ENCODE results near the gene IFNA8. TPM values are rescaled to one million over a fixed set of nuclear protein-coding genes. Genes with fewer than 3 reads are reported as not detected.
"Not testable (repeated sequence)": the region's sequence is repeated elsewhere in the genome, so short reads cannot be mapped to it uniquely, and the experiment has no call there.

Gene IFNA8
- total RNA-seq: not detected

- Mint-ChIP-seq H3K9me3 (no peaks in the 10 kb centered on the region), H3K4me3 (no peak within 1 kb of the TSS), H3K36me3 (ENCODE audit: low read depth) (no peaks in the 10 kb centered on the region), H3K27me3 (ENCODE audit: low read depth) (peaks cover 4% of the 10 kb centered on the region), H3K4me1 (ENCODE audit: low read depth) (peaks cover 3% of the 10 kb centered on the region), H3K27ac (no peak within 1 kb of the TSS)
- CTCF ChIA-PET: interaction anchor here (0.7 to 1.4 kb wide), 4 partner anchors 11 to 173 kb away, joined by 3 to 4 read pairs (median 4); no protein-coding TSS in a partner anchor
- DNase-seq: no peak
- intact Hi-C loops (cut with micrococcal nuclease): no loop called here
Measured at GRCh38 chr9:21408817-21409216, at the start of gene IFNA8. TSS of gene IFNA8 (plus strand) at chr9:21409117. CDS start at chr9:21409177, 60 bp downstream.

GRCh38 chr9:21362287-21362686 is 46.6 kb upstream of the IFNA8 start:
- no peak for DNase-seq
- Mint-ChIP-seq H3K9me3 (no peaks in the 10 kb centered on the region), H3K27me3 (ENCODE audit: low read depth) (peaks cover 9% of the 10 kb centered on the region), H3K4me3 (no peak overlapping the region), H3K27ac (no peak overlapping the region), H3K4me1 (ENCODE audit: low read depth) (peaks cover 15% of the 10 kb centered on the region), H3K36me3 (ENCODE audit: low read depth) (no peaks in the 10 kb centered on the region)
- CTCF ChIA-PET: interaction anchor here (1.7 kb wide), 1 partner anchor 33 kb away, joined by 4 read pairs; no protein-coding TSS in a partner anchor
- intact Hi-C loops (cut with micrococcal nuclease): no loop called here

GRCh38 chr9:21367169-21367568 is 41.7 kb upstream of the IFNA8 start:
- H3K27ac Mint-ChIP-seq; H3K36me3 Mint-ChIP-seq (ENCODE audit: low read depth); H3K4me1 Mint-ChIP-seq (ENCODE audit: low read depth); intact Hi-C loops (cut with micrococcal nuclease); H3K4me3 Mint-ChIP-seq; H3K9me3 Mint-ChIP-seq; CTCF ChIA-PET; DNase-seq: not testable (repeated sequence)
- peaks cover 12% of the 10 kb centered on the region for H3K27me3 Mint-ChIP-seq (ENCODE audit: low read depth)

GRCh38 chr9:21367957-21368356 is 41.0 kb upstream of the IFNA8 start, which contains the start of gene IFNA13:
TSS of gene IFNA13 (minus strand) at chr9:21368057. CDS start at chr9:21368010, 47 bp downstream.
- CTCF ChIA-PET: interaction anchor here (0.6 kb wide), 1 partner anchor 683 kb away, joined by 3 read pairs; no protein-coding TSS in a partner anchor
- intact Hi-C loops (cut with micrococcal nuclease): no loop called here
- no peak within 1 kb of the TSS for H3K4me3 Mint-ChIP-seq
- no peak within 1 kb of the TSS for H3K27ac Mint-ChIP-seq
- no peak for DNase-seq
- no peaks in the 10 kb centered on the region for H3K4me1 Mint-ChIP-seq (ENCODE audit: low read depth)
- H3K9me3 Mint-ChIP-seq: no peaks in the 10 kb centered on the region
- H3K27me3 Mint-ChIP-seq (ENCODE audit: low read depth): peaks cover 12% of the 10 kb centered on the region
- H3K36me3 Mint-ChIP-seq (ENCODE audit: low read depth): no peaks in the 10 kb centered on the region

GRCh38 chr9:21371467-21371866 is 37.5 kb upstream of the IFNA8 start:
- H3K27ac Mint-ChIP-seq; H3K36me3 Mint-ChIP-seq (ENCODE audit: low read depth); H3K9me3 Mint-ChIP-seq; H3K4me1 Mint-ChIP-seq (ENCODE audit: low read depth); DNase-seq; H3K4me3 Mint-ChIP-seq: not testable (repeated sequence)
- intact Hi-C loops (cut with micrococcal nuclease): loop anchor here (1.0 kb wide), 1 partner anchor 21 kb away; no protein-coding TSS in a partner anchor
- CTCF ChIA-PET: interaction anchor here (0.7 kb wide), 1 partner anchor 25 kb away, joined by 3 read pairs; no protein-coding TSS in a partner anchor
- H3K27me3 Mint-ChIP-seq (ENCODE audit: low read depth): peaks cover 11% of the 10 kb centered on the region

- Mint-ChIP-seq H3K4me1 (ENCODE audit: low read depth) (peaks cover 14% of the 10 kb centered on the region), H3K36me3 (ENCODE audit: low read depth) (no peaks in the 10 kb centered on the region), H3K27ac (no peak overlapping the region), H3K9me3 (no peaks in the 10 kb centered on the region), H3K27me3 (ENCODE audit: low read depth) (peaks cover 32% of the 10 kb centered on the region), H3K4me3 (no peak overlapping the region)
- peak; percentile 17 for DNase-seq
- intact Hi-C loops (cut with micrococcal nuclease): loop anchor here (1.0 to 2.0 kb wide), 3 partner anchors 15 to 46 kb away; partner anchors contain the start of gene KLHL9
- CTCF ChIA-PET: interaction anchor here (0.7 to 1.8 kb wide), 2 partner anchors 14 to 52 kb away, joined by 3 to 9 read pairs; no protein-coding TSS in a partner anchor
Measured at GRCh38 chr9:21381448-21382339, 27.2 kb upstream of the IFNA8 start.

GRCh38 chr9:21383627-21384026 is 25.3 kb upstream of the IFNA8 start:
- peaks cover 37% of the 10 kb centered on the region for H3K27me3 Mint-ChIP-seq (ENCODE audit: low read depth)
- peaks cover 14% of the 10 kb centered on the region for H3K4me1 Mint-ChIP-seq (ENCODE audit: low read depth)
- no peak overlapping the region for H3K27ac Mint-ChIP-seq
- DNase-seq: no peak
- no peak overlapping the region for H3K4me3 Mint-ChIP-seq
- CTCF ChIA-PET: no interaction called here
- no peaks in the 10 kb centered on the region for H3K36me3 Mint-ChIP-seq (ENCODE audit: low read depth)
- H3K9me3 Mint-ChIP-seq: no peaks in the 10 kb centered on the region
- intact Hi-C loops (cut with micrococcal nuclease): loop anchor here (2.0 kb wide), 1 partner anchor 13 kb away; no protein-coding TSS in a partner anchor

GRCh38 chr9:21385131-21385670 is 23.7 kb upstream of the IFNA8 start, which contains the start of gene IFNA2:
TSS of gene IFNA2 (minus strand) at chr9:21385398. CDS start at chr9:21385329, 69 bp downstream.
- no peak for DNase-seq
- CTCF ChIA-PET: no interaction called here
- Mint-ChIP-seq H3K9me3 (no peaks in the 10 kb centered on the region), H3K4me3 (no peak within 1 kb of the TSS), H3K4me1 (ENCODE audit: low read depth) (peaks cover 14% of the 10 kb centered on the region), H3K27ac (no peak within 1 kb of the TSS), H3K36me3 (ENCODE audit: low read depth) (no peaks in the 10 kb centered on the region), H3K27me3 (ENCODE audit: low read depth) (peaks cover 34% of the 10 kb centered on the region)
- intact Hi-C loops (cut with micrococcal nuclease): no loop called here

GRCh38 chr9:21392270-21392669 is 16.6 kb upstream of the IFNA8 start:
- H3K4me3 Mint-ChIP-seq: no peak overlapping the region
- no peak for DNase-seq
- H3K9me3 Mint-ChIP-seq: no peaks in the 10 kb centered on the region
- H3K27ac Mint-ChIP-seq: no peak overlapping the region
- peaks cover 44% of the 10 kb centered on the region for H3K27me3 Mint-ChIP-seq (ENCODE audit: low read depth)
- H3K4me1 Mint-ChIP-seq (ENCODE audit: low read depth): peaks cover 6% of the 10 kb centered on the region
- no peaks in the 10 kb centered on the region for H3K36me3 Mint-ChIP-seq (ENCODE audit: low read depth)
- CTCF ChIA-PET: interaction anchor here (1.0 to 5.9 kb wide), 4 partner anchors 10 to 66 kb away, joined by 3 to 61 read pairs (median 7); no protein-coding TSS in a partner anchor
- intact Hi-C loops (cut with micrococcal nuclease): loop anchor here (1.0 kb wide), 1 partner anchor 21 kb away; no protein-coding TSS in a partner anchor

GRCh38 chr9:21395778-21396717 is 12.9 kb upstream of the IFNA8 start:
- Mint-ChIP-seq H3K27ac (no peak overlapping the region), H3K4me1 (ENCODE audit: low read depth) (peaks cover 9% of the 10 kb centered on the region), H3K9me3 (no peaks in the 10 kb centered on the region), H3K4me3 (peak overlapping the region; percentile 50), H3K27me3 (ENCODE audit: low read depth) (peaks cover 39% of the 10 kb centered on the region), H3K36me3 (ENCODE audit: low read depth) (no peaks in the 10 kb centered on the region)
- CTCF ChIA-PET: interaction anchor here (0.5 to 5.9 kb wide), 42 partner anchors 9 to 1839 kb away, joined by 3 to 61 read pairs (median 4); partner anchors contain the start of genes IFNA1, IFNA8 and KLHL9
- intact Hi-C loops (cut with micrococcal nuclease): loop anchor here (1.0 to 5.0 kb wide), 11 partner anchors 13 to 393 kb away; partner anchors contain the start of gene KLHL9
- DNase-seq: peak; percentile 64

GRCh38 chr9:21398955-21399489 is 9.9 kb upstream of the IFNA8 start:
- Mint-ChIP-seq H3K4me1 (ENCODE audit: low read depth) (peaks cover 17% of the 10 kb centered on the region), H3K4me3 (no peak overlapping the region), H3K36me3 (ENCODE audit: low read depth) (no peaks in the 10 kb centered on the region), H3K27ac (no peak overlapping the region), H3K27me3 (ENCODE audit: low read depth) (peaks cover 42% of the 10 kb centered on the region), H3K9me3 (no peaks in the 10 kb centered on the region)
- DNase-seq: no peak
- CTCF ChIA-PET: interaction anchor here (1.3 to 2.3 kb wide), 7 partner anchors 37 to 205 kb away, joined by 4 to 13 read pairs (median 7); partner anchors contain the start of gene KLHL9
- intact Hi-C loops (cut with micrococcal nuclease): loop anchor here (5.0 kb wide), 5 partner anchors 42 to 247 kb away; no protein-coding TSS in a partner anchor
